ENCODE measurements around the gene GLYR1.

GLYR1 gene

DNA sequence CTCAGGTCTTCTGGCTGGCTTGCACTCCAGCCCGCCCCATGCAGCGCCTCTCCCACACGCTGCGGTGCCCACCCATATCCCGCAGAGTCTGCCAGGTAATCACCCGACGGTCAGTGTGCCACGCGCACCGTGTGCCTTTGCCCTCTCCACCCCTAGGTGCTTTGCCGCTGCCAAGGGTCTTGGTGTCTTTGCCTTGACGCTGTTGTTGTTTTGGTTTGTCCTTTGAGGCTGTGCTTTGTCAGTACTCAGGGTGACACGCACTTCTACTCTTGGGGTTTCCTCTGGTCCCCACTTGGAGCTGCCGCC lies 30.2 kb upstream of the GLYR1 start:
- Histone ChIP-seq H3K27ac (ENCODE audit: low read depth, low read length) (no peak overlapping the region), H3K36me3 (ENCODE audit: control insufficient read depth, insufficient read depth, low read length) (peaks cover 95% of the 10 kb centered on the region), H3K9ac (ENCODE audit: low read length) (no peak overlapping the region), H3K27me3 (ENCODE audit: control insufficient read depth, insufficient read depth, low read length) (no peaks in the 10 kb centered on the region), H3K9me3 (ENCODE audit: control insufficient read depth, insufficient read depth, low read depth, low read length) (no peaks in the 10 kb centered on the region), H3K4me3 (ENCODE audit: low read depth, low read length) (no peak overlapping the region), H3K4me1 (ENCODE audit: control insufficient read depth, insufficient read depth, low read length) (no peaks in the 10 kb centered on the region)

GRCh38 chr16:4876646-4877379 lies 29.7 kb upstream of the GLYR1 start:
- H3K27ac ChIP-seq (ENCODE audit: low read depth, low read length) = no peak overlapping the region
- H3K27me3 ChIP-seq (ENCODE audit: control insufficient read depth, insufficient read depth, low read length) = no peaks in the 10 kb centered on the region
- H3K9ac ChIP-seq (ENCODE audit: low read length) = no peak overlapping the region
- no peaks in the 10 kb centered on the region for H3K4me1 ChIP-seq (ENCODE audit: control insufficient read depth, insufficient read depth, low read length)
- H3K4me3 ChIP-seq (ENCODE audit: low read depth, low read length) = no peak overlapping the region
- no peaks in the 10 kb centered on the region for H3K9me3 ChIP-seq (ENCODE audit: control insufficient read depth, insufficient read depth, low read depth, low read length)
- H3K36me3 ChIP-seq (ENCODE audit: control insufficient read depth, insufficient read depth, low read length) = peaks cover 94% of the 10 kb centered on the region

DNA sequence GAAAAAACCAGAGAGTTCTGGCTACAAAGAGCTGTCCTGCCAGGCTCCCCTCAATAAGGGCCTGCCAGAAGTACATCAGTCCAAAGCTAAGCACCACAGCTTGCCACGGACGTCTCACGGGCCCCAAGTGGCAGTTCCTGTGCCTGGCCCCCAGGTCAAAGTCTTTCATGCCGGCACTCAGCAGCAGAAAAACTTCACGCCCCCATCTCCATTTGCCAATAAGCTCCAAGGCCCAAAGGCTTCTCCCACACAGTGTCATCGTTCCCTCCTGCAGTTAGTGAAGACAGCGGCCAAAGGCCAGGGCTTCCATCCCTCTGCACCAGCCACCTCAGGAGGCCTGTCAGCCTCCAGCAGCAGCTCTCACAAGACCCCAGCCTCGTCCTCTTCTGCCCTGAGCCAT lies 27.6 kb upstream of the GLYR1 start:
- H3K27ac ChIP-seq (ENCODE audit: low read depth, low read length) = no peak overlapping the region
- peaks cover 92% of the 10 kb centered on the region for H3K36me3 ChIP-seq (ENCODE audit: control insufficient read depth, insufficient read depth, low read length)
- H3K4me1 ChIP-seq (ENCODE audit: control insufficient read depth, insufficient read depth, low read length) = no peaks in the 10 kb centered on the region
- no peaks in the 10 kb centered on the region for H3K27me3 ChIP-seq (ENCODE audit: control insufficient read depth, insufficient read depth, low read length)
- H3K4me3 ChIP-seq (ENCODE audit: low read depth, low read length) = no peak overlapping the region
- H3K9me3 ChIP-seq (ENCODE audit: control insufficient read depth, insufficient read depth, low read depth, low read length) = no peaks in the 10 kb centered on the region
- no peak overlapping the region for H3K9ac ChIP-seq (ENCODE audit: low read length)

- H3K4me3 ChIP-seq (ENCODE audit: low read depth, low read length) = no peak overlapping the region
- H3K36me3 ChIP-seq (ENCODE audit: control insufficient read depth, insufficient read depth, low read length) = peaks cover 92% of the 10 kb centered on the region
- H3K9me3 ChIP-seq (ENCODE audit: control insufficient read depth, insufficient read depth, low read depth, low read length) = no peaks in the 10 kb centered on the region
- H3K27me3 ChIP-seq (ENCODE audit: control insufficient read depth, insufficient read depth, low read length) = no peaks in the 10 kb centered on the region
- H3K27ac ChIP-seq (ENCODE audit: low read depth, low read length) = no peak overlapping the region
- no peaks in the 10 kb centered on the region for H3K4me1 ChIP-seq (ENCODE audit: control insufficient read depth, insufficient read depth, low read length)
- H3K9ac ChIP-seq (ENCODE audit: low read length) = no peak overlapping the region
Measured at GRCh38 chr16:4873091-4873490, 26.0 kb upstream of the GLYR1 start.

GRCh38 chr16:4871071-4871470 lies 24.0 kb upstream of the GLYR1 start:
- H3K27me3 ChIP-seq (ENCODE audit: control insufficient read depth, insufficient read depth, low read length) = no peaks in the 10 kb centered on the region
- no peak overlapping the region for H3K9ac ChIP-seq (ENCODE audit: low read length)
- peaks cover 80% of the 10 kb centered on the region for H3K36me3 ChIP-seq (ENCODE audit: control insufficient read depth, insufficient read depth, low read length)
- no peaks in the 10 kb centered on the region for H3K4me1 ChIP-seq (ENCODE audit: control insufficient read depth, insufficient read depth, low read length)
- no peak overlapping the region for H3K27ac ChIP-seq (ENCODE audit: low read depth, low read length)
- H3K9me3 ChIP-seq (ENCODE audit: control insufficient read depth, insufficient read depth, low read depth, low read length) = no peaks in the 10 kb centered on the region
- H3K4me3 ChIP-seq (ENCODE audit: low read depth, low read length) = no peak overlapping the region

DNA sequence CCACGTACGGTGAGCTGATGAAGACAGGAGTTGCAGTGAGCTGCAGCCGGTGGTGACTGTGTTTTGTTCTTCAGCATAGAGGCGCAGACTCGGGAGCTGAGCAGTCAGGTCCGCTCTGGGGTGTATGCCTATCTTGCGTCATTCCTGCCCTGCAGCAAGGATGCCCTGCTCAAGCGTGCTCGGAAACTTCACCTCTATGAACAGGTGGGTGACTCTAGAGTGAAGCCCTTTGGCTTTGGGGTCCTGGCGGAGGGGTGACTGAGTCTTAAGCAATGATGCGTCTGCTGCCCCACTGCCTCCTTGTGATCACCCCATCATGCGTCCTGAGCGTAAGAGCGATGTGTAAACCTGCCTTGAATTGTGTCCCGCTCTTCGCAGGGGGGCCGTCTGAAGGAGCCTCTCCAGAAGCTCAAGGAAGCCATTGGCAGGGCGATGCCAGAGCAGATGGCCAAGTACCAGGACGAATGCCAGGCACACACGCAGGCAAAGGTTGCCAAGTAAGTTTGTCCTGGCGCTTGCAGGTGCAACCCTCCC lies 23.1 kb upstream of the GLYR1 start:
- no peaks in the 10 kb centered on the region for H3K9me3 ChIP-seq (ENCODE audit: control insufficient read depth, insufficient read depth, low read depth, low read length)
- H3K27ac ChIP-seq (ENCODE audit: low read depth, low read length) = no peak overlapping the region
- H3K4me1 ChIP-seq (ENCODE audit: control insufficient read depth, insufficient read depth, low read length) = no peaks in the 10 kb centered on the region
- no peak overlapping the region for H3K4me3 ChIP-seq (ENCODE audit: low read depth, low read length)
- no peak overlapping the region for H3K9ac ChIP-seq (ENCODE audit: low read length)
- H3K36me3 ChIP-seq (ENCODE audit: control insufficient read depth, insufficient read depth, low read length) = peaks cover 74% of the 10 kb centered on the region
- no peaks in the 10 kb centered on the region for H3K27me3 ChIP-seq (ENCODE audit: control insufficient read depth, insufficient read depth, low read length)

- H3K4me1 ChIP-seq (ENCODE audit: control insufficient read depth, insufficient read depth, low read length) = no peaks in the 10 kb centered on the region
- no peak overlapping the region for H3K9ac ChIP-seq (ENCODE audit: low read length)
- H3K9me3 ChIP-seq (ENCODE audit: control insufficient read depth, insufficient read depth, low read depth, low read length) = no peaks in the 10 kb centered on the region
- peaks cover 67% of the 10 kb centered on the region for H3K36me3 ChIP-seq (ENCODE audit: control insufficient read depth, insufficient read depth, low read length)
- no peaks in the 10 kb centered on the region for H3K27me3 ChIP-seq (ENCODE audit: control insufficient read depth, insufficient read depth, low read length)
- H3K27ac ChIP-seq (ENCODE audit: low read depth, low read length) = no peak overlapping the region
- no peak overlapping the region for H3K4me3 ChIP-seq (ENCODE audit: low read depth, low read length)
Measured at GRCh38 chr16:4869147-4869805, 22.2 kb upstream of the GLYR1 start.

- Histone ChIP-seq H3K36me3 (ENCODE audit: control insufficient read depth, insufficient read depth, low read length) (peaks cover 65% of the 10 kb centered on the region), H3K4me3 (ENCODE audit: low read depth, low read length) (no peak overlapping the region), H3K4me1 (ENCODE audit: control insufficient read depth, insufficient read depth, low read length) (no peaks in the 10 kb centered on the region), H3K9ac (ENCODE audit: low read length) (no peak overlapping the region), H3K27ac (ENCODE audit: low read depth, low read length) (no peak overlapping the region), H3K27me3 (ENCODE audit: control insufficient read depth, insufficient read depth, low read length) (no peaks in the 10 kb centered on the region), H3K9me3 (ENCODE audit: control insufficient read depth, insufficient read depth, low read depth, low read length) (no peaks in the 10 kb centered on the region)
Measured at GRCh38 chr16:4868535-4868934, 21.4 kb upstream of the GLYR1 start.

GRCh38 chr16:4868026-4868425 lies 20.9 kb upstream of the GLYR1 start:
- Histone ChIP-seq H3K9me3 (ENCODE audit: control insufficient read depth, insufficient read depth, low read depth, low read length) (no peaks in the 10 kb centered on the region), H3K27me3 (ENCODE audit: control insufficient read depth, insufficient read depth, low read length) (no peaks in the 10 kb centered on the region), H3K36me3 (ENCODE audit: control insufficient read depth, insufficient read depth, low read length) (peaks cover 63% of the 10 kb centered on the region), H3K9ac (ENCODE audit: low read length) (no peak overlapping the region), H3K4me1 (ENCODE audit: control insufficient read depth, insufficient read depth, low read length) (no peaks in the 10 kb centered on the region), H3K4me3 (ENCODE audit: low read depth, low read length) (no peak overlapping the region), H3K27ac (ENCODE audit: low read depth, low read length) (no peak overlapping the region)

DNA sequence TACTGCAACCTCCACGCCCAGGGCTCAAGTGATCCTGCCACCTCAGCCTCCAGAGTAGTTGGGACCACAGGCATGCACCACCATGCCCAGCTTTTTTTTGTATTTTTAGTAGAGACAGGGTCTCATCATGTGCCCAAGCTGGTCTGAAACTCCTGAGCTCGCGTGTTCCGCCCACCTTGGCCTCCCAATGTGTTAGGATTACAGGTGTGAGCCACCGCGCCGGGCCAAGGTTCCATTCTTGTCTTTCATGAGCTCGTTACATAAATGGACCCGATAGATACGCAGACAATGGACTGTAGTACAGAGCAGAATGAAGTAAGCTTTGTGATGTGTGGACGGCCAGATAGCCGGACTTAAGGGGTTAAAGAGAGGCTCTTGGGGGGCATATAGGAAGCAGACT lies 19.5 kb upstream of the GLYR1 start:
- Histone ChIP-seq H3K9me3 (ENCODE audit: control insufficient read depth, insufficient read depth, low read depth, low read length) (no peaks in the 10 kb centered on the region), H3K27ac (ENCODE audit: low read depth, low read length) (no peak overlapping the region), H3K27me3 (ENCODE audit: control insufficient read depth, insufficient read depth, low read length) (no peaks in the 10 kb centered on the region), H3K4me3 (ENCODE audit: low read depth, low read length) (no peak overlapping the region), H3K4me1 (ENCODE audit: control insufficient read depth, insufficient read depth, low read length) (no peaks in the 10 kb centered on the region), H3K36me3 (ENCODE audit: control insufficient read depth, insufficient read depth, low read length) (peaks cover 65% of the 10 kb centered on the region), H3K9ac (ENCODE audit: low read length) (no peak overlapping the region)

DNA sequence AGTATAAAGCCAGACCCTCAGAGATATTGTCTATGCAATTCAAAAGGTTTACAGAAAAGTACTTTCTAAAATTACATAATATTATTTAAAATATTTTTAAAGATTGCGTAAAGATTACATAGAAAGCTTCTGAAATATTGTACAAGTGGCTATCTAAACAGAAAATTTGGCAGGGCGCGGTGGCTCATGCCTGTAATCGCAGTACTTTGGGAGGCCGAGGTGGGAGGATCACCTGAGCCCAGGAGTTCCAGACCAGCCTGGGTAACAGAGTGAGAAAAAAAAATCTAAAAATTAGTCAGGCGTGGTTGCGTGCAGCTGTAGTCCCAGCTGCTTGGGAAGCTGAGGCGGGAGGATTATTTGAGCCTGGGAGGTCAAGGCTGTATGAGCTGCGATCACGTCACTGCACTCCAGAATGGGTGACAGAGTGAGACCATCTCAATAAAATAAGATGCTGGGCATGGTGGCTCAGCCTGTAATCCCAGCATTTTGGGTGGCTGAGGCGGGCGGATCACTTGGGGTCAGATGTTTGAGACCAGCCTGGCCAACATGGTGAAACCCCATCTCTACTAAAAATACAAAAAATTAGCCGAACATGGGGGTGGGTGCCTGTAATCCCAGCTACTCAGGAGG lies 18.3 kb upstream of the GLYR1 start:
- H3K4me1 ChIP-seq (ENCODE audit: control insufficient read depth, insufficient read depth, low read length) = no peaks in the 10 kb centered on the region
- peaks cover 67% of the 10 kb centered on the region for H3K36me3 ChIP-seq (ENCODE audit: control insufficient read depth, insufficient read depth, low read length)
- H3K4me3 ChIP-seq (ENCODE audit: low read depth, low read length) = no peak overlapping the region

More for the DNA sequence above, 18.3 kb upstream of the GLYR1 start:
- H3K9me3 ChIP-seq (ENCODE audit: control insufficient read depth, insufficient read depth, low read depth, low read length) = no peaks in the 10 kb centered on the region
- H3K9ac ChIP-seq (ENCODE audit: low read length) = no peak overlapping the region
- no peak overlapping the region for H3K27ac ChIP-seq (ENCODE audit: low read depth, low read length)
- no peaks in the 10 kb centered on the region for H3K27me3 ChIP-seq (ENCODE audit: control insufficient read depth, insufficient read depth, low read length)
